H9 (cell line): ENCODE data around the gene CTNND1. TPM values are rescaled to one million over a fixed set of nuclear protein-coding genes. Genes with fewer than 3 reads are reported as not detected.
A peak's percentile ranks its signal among the peaks of the same experiment; 100 is the strongest.

Experiments
- DNase-seq: peaks from one replicate; pipeline ENCODE4 v3.0.0-alpha.2; 2017
- H2AFZ ChIP-seq: one replicate; pipeline ENCODE4 v1.6.1; 2013; ENCODE audit warnings: mild to moderate bottlenecking, low read length, control low read depth, moderate library complexity
- H2AK5ac ChIP-seq: 2 replicates; pipeline ENCODE4 v1.6.1; 2013; ENCODE audit warnings: low read length, control low read depth, mixed read lengths; ENCODE audit not compliant: insufficient read length
- H2BK120ac ChIP-seq: one replicate; pipeline ENCODE4 v1.6.1; 2013; ENCODE audit warnings: low read depth, mild to moderate bottlenecking, low read length, control low read depth, inconsistent platforms; ENCODE audit not compliant: poor library complexity, severe bottlenecking
- H2BK12ac ChIP-seq: 2 replicates; pipeline ENCODE4 v1.6.1; 2013; ENCODE audit warnings: low read length, control low read depth, mixed read lengths, low read depth; ENCODE audit not compliant: insufficient read length
- H2BK15ac ChIP-seq: 2 replicates; pipeline ENCODE4 v1.6.1; 2013; ENCODE audit warnings: low read depth, low read length, control low read depth
- H2BK20ac ChIP-seq: one replicate; pipeline ENCODE4 v1.6.1; 2013; ENCODE audit warnings: low read depth, mild to moderate bottlenecking, low read length, control low read depth, inconsistent platforms; ENCODE audit not compliant: poor library complexity, severe bottlenecking
- H2BK5ac ChIP-seq: 2 replicates; pipeline ENCODE4 v1.6.1; 2013; ENCODE audit warnings: low read length, control low read depth, mixed read lengths; ENCODE audit not compliant: insufficient read length
- H3K14ac ChIP-seq: 2 replicates; pipeline ENCODE4 v1.6.1; 2013; ENCODE audit warnings: low read length, control low read depth; ENCODE audit not compliant: insufficient read depth
- H3K18ac ChIP-seq: 2 replicates; pipeline ENCODE4 v1.6.1; 2013; ENCODE audit warnings: low read depth, mild to moderate bottlenecking, mixed read lengths, low read length, control low read depth; ENCODE audit not compliant: insufficient read length
- H3K23ac ChIP-seq: 2 replicates; pipeline ENCODE4 v1.6.1; 2013; ENCODE audit warnings: low read length, control low read depth, mixed read lengths, low read depth; ENCODE audit not compliant: insufficient read length
- H3K23me2 ChIP-seq: 2 replicates; pipeline ENCODE4 v1.6.1; 2013; ENCODE audit warnings: low read depth, mild to moderate bottlenecking, mixed read lengths, low read length, control low read depth; ENCODE audit not compliant: insufficient read length, poor library complexity, severe bottlenecking
- H3K27ac ChIP-seq: 2 replicates; pipeline ENCODE4 v1.5.1; 2013; ENCODE audit warnings: low read length, control low read depth, mixed read lengths, low read depth; ENCODE audit not compliant: insufficient read length
- H3K27me3 ChIP-seq: 2 replicates; pipeline ENCODE4 v1.6.1; 2013; ENCODE audit warnings: low read length, control low read depth, inconsistent platforms; ENCODE audit not compliant: insufficient read depth
- H3K4ac ChIP-seq: 2 replicates; pipeline ENCODE4 v1.6.1; 2013; ENCODE audit warnings: low read depth, mild to moderate bottlenecking, control low read depth, inconsistent platforms, low read length, moderate library complexity
- H3K4me1 ChIP-seq: 2 replicates; pipeline ENCODE4 v1.6.1; 2013; ENCODE audit warnings: low read length, control low read depth, inconsistent platforms; ENCODE audit not compliant: insufficient read depth
- H3K4me2 ChIP-seq: 2 replicates; pipeline ENCODE4 v1.6.1; 2013; ENCODE audit warnings: low read length, control low read depth, mixed read lengths; ENCODE audit not compliant: insufficient read length, insufficient read depth
- H3K56ac ChIP-seq: 2 replicates; pipeline ENCODE4 v1.6.1; 2013; ENCODE audit warnings: low read depth, mild to moderate bottlenecking, mixed read lengths, low read length, control low read depth; ENCODE audit not compliant: insufficient read length
- H3K79me1 ChIP-seq: 2 replicates; pipeline ENCODE4 v1.6.1; 2013; ENCODE audit warnings: low read depth, mild to moderate bottlenecking, moderate library complexity, low read length, control low read depth, inconsistent platforms; ENCODE audit not compliant: insufficient read depth, poor library complexity, severe bottlenecking
- H3K79me2 ChIP-seq: 2 replicates; pipeline ENCODE4 v1.6.1; 2013; ENCODE audit warnings: low read length, control low read depth, inconsistent platforms; ENCODE audit not compliant: insufficient read depth
- H3K9ac ChIP-seq: 2 replicates; pipeline ENCODE4 v1.6.1; 2013; ENCODE audit warnings: low read length, control low read depth, mixed read lengths; ENCODE audit not compliant: insufficient read length; ENCODE audit errors: extremely low read depth
- H3K9me3 ChIP-seq: one replicate; pipeline ENCODE4 v1.6.1; 2013; ENCODE audit warnings: low read depth, low read length, inconsistent platforms; ENCODE audit not compliant: control insufficient read depth
- H3T11ph ChIP-seq: one replicate; pipeline ENCODE4 v1.6.1; 2013; ENCODE audit warnings: mild to moderate bottlenecking, low read length, control low read depth, inconsistent platforms
- H4K20me1 ChIP-seq: one replicate; pipeline ENCODE4 v1.6.1; 2013; ENCODE audit not compliant: control insufficient read depth, insufficient read length, insufficient read depth
- H4K5ac ChIP-seq: 2 replicates; pipeline ENCODE4 v1.6.1; 2013; ENCODE audit warnings: low read depth, mild to moderate bottlenecking, mixed read lengths, low read length, control low read depth; ENCODE audit not compliant: insufficient read length
- H4K8ac ChIP-seq: replicated peaks from 2 replicates; pipeline ENCODE4 v1.6.1; 2013; ENCODE audit warnings: low read length, control low read depth, mixed read lengths, low read depth; ENCODE audit not compliant: insufficient read length
- H4K91ac ChIP-seq: 2 replicates; pipeline ENCODE4 v1.6.1; 2013; ENCODE audit warnings: low read depth, mild to moderate bottlenecking, moderate library complexity, mixed read lengths, low read length, control low read depth; ENCODE audit not compliant: insufficient read length
- H3K27ac Mint-ChIP-seq, 3 experiments: 2 replicates in 2 of 3; 3 replicates in 1 of 3; pipeline ENCODE4 v1.8.0; 2020 to 2021; ENCODE audit warnings: mixed read lengths in 3 of 3, mild to moderate bottlenecking in 1 of 3, moderate library complexity in 1 of 3
- H3K27me3 Mint-ChIP-seq: 2 replicates; pipeline ENCODE4 v1.8.0; 2021; ENCODE audit warnings: low read depth, mild to moderate bottlenecking, moderate library complexity, mixed read lengths
- H3K36me3 Mint-ChIP-seq, 3 experiments: 2 replicates in 2 of 3; 3 replicates in 1 of 3; pipeline ENCODE4 v1.8.0; 2020 to 2021; ENCODE audit warnings: low read depth in 3 of 3, mixed read lengths in 3 of 3; ENCODE audit not compliant: insufficient read depth in 1 of 3
- H3K4me1 Mint-ChIP-seq, 2 experiments: 2 replicates each; pipeline ENCODE4 v1.8.0; 2020; ENCODE audit warnings: mixed read lengths in 2 of 2
- H3K4me3 Mint-ChIP-seq, 2 experiments: 2 replicates in 1 of 2; 3 replicates in 1 of 2; pipeline ENCODE4 v1.8.0; 2020 to 2021; ENCODE audit warnings: mild to moderate bottlenecking in 2 of 2, mixed read lengths in 2 of 2, moderate library complexity in 1 of 2
- H3K9me3 Mint-ChIP-seq, 2 experiments: 2 replicates in 1 of 2; 3 replicates in 1 of 2; pipeline ENCODE4 v1.8.0; 2020; ENCODE audit warnings: mild to moderate bottlenecking in 2 of 2, mixed read lengths in 2 of 2, moderate library complexity in 1 of 2
- CTCF ChIP-seq: fragments of 200-600 bp; sonication (generic); conservative IDR thresholded peaks from 3 replicates; pipeline ENCODE4 v1.8.0; 2021; ENCODE audit warnings: antibody characterized with exemption, mild to moderate bottlenecking
- WGBS: extraction: QIAGEN DNeasy Blood & Tissue Kit; methylation state at CpG from one replicate; pipeline ENCODE4 v1.1.7; 2013; ENCODE audit warnings: missing lambda C conversion rate, low lambda C conversion rate, mixed read lengths; ENCODE audit not compliant: insufficient read length; ENCODE audit errors: extremely low coverage; 5-methylcytosine and 5-hydroxymethylcytosine counted together
- total RNA-seq: library from RNA; stranded (reverse); gene quantifications from 2 replicates; pipeline ENCODE4 v1.2.1, GENCODE V29; 2021

Gene CTNND1
- total RNA-seq, 1 experiment from 2014 or later: 164 TPM

DNA sequence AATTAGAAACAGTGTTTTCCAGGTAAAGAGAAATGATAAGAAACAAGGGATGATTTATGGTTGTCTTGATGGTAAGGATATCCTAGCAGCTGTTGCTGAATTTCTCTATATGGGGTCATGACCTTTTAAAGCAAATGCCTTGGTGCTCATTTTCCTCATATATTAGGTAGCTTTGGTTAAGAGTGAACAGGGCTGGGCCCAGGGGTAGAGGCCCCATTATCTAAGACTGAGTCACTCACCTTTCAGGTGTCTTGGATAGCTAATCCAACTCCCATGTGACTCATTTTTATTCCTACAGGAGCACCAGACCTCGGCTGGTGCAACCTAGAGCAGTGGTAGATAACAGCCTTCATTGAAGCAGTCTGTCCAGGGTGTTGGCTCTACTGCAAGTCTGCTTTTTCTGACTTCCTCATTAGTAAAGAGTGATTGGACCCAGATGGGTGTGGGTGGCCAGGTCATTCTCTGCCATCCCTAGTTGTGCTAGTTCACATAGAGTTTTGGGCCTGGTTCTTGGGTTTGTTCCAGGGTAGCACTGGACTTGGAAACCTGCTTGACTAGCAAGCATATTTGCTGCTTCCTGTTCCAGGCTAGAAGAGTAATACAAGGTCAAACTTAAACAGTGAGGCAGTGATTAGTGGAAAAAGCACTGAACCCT is 37.4 kb downstream of the CTNND1 start:
- H4K8ac ChIP-seq: no peak overlapping the region
- no peaks in the 10 kb centered on the region for H3K4me1 ChIP-seq
- no peak overlapping the region for H3K4ac ChIP-seq
- H2BK5ac ChIP-seq: no peak overlapping the region
- no peak overlapping the region for H3T11ph ChIP-seq
- H3K9ac ChIP-seq: no peak overlapping the region
- no peaks in the 10 kb centered on the region for H3K27me3 ChIP-seq
- no peak overlapping the region for H4K5ac ChIP-seq
- H3K9me3 Mint-ChIP-seq: no peaks in the 10 kb centered on the region
- H3K4me2 ChIP-seq: no peak overlapping the region
- peaks cover 17% of the 10 kb centered on the region in 2 experiments; a peak in 3 of 4 replicates for H3K4me1 Mint-ChIP-seq
- no peak overlapping the region for H3K18ac ChIP-seq
- H3K27me3 Mint-ChIP-seq: no peaks in the 10 kb centered on the region
- H2BK20ac ChIP-seq: no peak overlapping the region
- no peak overlapping the region for H3K56ac ChIP-seq
- no peak overlapping the region for H2AK5ac ChIP-seq
- H3K36me3 Mint-ChIP-seq: peaks cover 43 to 70% (median 67%) of the 10 kb centered on the region in 3 experiments
- H2BK15ac ChIP-seq: no peak overlapping the region
- no peaks in the 10 kb centered on the region for H3K23me2 ChIP-seq
- H3K27ac ChIP-seq: peak overlapping the region; percentile 34
- H4K20me1 ChIP-seq: no peaks in the 10 kb centered on the region
- TF ChIP-seq CTCF: no peak
- peak overlapping the region; percentile 76 for H2BK12ac ChIP-seq
- H3K4me3 Mint-ChIP-seq: no peak overlapping the region
- DNase-seq: no peak
- no CpG with 5 or more reads among the region's 1 CpG for WGBS
- no peaks in the 10 kb centered on the region for H3K9me3 ChIP-seq
- no peak overlapping the region for H4K91ac ChIP-seq
- no peak overlapping the region for H3K14ac ChIP-seq
- peak overlapping the region; percentile 15 to 91 (median 82); a peak in 5 of 7 replicates for H3K27ac Mint-ChIP-seq
- no peak overlapping the region for H2BK120ac ChIP-seq
- no peaks in the 10 kb centered on the region for H3K79me2 ChIP-seq
- H3K79me1 ChIP-seq: peaks cover 4% of the 10 kb centered on the region
- H3K23ac ChIP-seq: no peak overlapping the region
- H2AFZ ChIP-seq: no peak overlapping the region
